ENCODE results near the gene NFX1.
A peak's percentile ranks its signal among the peaks of the same experiment; 100 is the strongest.
"Not testable (repeated sequence)": the region's sequence is repeated elsewhere in the genome, so short reads cannot be mapped to it uniquely, and the experiment has no call there.

NFX1 gene

DNA sequence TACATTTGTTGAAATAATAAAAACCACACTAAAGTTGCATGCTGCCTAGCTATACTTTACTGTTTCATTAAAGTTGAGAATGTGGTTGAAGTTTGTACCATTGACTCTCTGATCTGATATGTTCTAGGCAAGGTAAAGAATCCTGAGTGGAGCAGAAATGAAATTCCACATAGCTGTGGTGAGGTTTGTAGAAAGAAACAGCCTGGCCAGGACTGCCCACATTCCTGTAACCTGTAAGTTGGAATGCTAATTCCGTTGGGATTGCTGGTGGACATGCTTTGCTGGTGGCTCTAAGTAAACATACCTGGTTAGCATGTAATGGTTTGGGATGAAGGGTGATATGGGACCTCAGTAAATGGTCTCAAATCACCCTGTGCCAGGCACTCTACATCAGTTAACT is 16.8 kb downstream of the NFX1 start:
- DNase-seq: no peak

DNA sequence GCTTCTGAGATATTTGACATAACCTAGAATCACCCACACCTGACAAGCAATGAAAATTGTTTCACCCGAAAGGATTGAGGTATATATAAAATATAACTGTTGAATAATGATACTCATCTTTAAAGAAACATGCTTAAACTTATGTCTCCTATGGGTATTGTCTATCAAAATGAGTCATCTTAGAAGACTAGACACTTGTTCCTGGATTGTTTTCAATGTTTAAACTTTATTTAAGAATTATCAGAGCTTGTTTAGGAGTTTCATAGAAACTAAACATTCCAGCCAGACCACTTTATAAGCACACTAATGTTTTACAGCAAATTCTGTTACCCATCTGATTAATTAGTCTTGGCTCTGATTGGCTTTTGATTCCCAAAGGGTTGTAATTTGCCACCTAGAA is 19.6 kb downstream of the NFX1 start:
- no peak for DNase-seq

GRCh38 chr9:33310748-33311147 is 20.4 kb downstream of the NFX1 start:
- no peak for DNase-seq

DNA sequence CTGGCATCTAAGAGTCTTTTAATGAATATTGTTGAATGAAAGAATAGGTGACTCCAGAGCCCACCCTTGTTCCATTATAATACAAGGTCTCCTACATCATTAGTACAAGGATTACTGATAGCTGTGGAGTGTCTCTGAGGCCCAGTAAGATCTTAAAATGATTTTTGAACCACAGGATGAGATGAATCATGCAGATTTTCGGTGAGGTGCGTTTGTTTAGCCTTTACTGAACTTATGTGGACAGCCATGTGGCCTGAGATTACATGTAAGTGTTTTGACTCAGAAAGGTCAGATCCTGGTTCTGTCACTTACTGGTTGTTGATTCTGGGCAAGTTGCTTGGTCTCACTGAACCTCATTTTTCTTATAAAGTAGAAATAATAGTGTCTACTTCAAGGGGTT is 21.6 kb downstream of the NFX1 start:
- no peak for DNase-seq

DNA sequence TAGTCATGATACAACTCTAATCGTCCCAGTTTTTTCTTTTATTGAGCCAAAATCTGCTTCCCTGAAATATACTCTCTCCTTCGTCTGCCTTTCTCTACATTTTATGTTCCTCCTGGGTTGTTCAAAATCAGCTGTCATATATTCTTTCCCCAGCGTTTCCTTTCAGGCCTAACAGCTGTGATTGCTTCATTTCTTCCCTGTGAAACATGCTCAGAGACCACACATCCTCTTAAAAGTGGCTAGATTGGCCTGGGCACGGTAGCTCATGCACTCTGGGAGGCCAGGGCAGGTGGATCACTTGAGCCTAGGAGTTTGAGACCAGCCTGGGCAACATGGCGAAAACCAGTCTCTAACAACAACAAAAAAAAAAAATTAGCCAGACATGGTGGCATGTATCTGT is 25.1 kb downstream of the NFX1 start:
- DNase-seq: no peak

DNA sequence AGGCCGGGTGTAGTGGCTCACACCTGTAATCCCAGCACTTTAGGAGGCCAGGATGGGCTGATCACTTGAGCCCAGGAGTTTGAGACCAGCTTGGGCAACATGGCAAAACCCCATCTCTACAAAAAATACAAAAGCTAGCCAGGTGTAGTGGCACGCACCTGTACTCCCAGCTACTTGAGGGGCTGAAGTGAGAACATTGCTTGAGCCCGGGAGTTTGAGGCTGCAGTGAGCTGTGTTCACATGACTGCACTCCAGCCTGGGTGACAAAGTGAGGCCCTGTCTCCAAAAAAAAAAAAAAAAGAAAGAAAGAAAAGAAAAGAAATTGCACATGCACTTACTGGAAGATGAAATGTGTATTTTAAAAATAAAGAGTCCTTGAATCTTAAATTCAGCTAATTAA is 26.8 kb downstream of the NFX1 start:
- not testable (repeated sequence) for DNase-seq

DNA sequence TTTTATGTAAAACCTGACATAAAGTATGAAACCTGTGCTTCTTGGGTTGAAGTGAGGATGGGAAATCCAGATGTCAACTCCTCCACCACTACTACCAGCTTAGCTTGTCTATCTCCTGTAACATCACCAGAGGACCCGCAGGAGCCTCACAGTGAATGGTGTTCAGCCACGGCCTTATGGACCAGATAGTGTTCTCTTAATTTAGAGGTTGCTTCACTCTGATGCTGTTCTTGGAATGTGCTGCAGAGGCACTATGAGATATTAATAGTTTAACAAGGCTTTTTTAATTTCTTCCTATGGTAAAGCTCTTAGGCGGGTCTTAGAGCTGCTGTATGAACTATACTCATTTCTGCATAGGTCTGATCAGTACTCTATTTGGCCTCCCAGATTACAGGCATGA is 27.9 kb downstream of the NFX1 start:
- DNase-seq: no peak

DNA sequence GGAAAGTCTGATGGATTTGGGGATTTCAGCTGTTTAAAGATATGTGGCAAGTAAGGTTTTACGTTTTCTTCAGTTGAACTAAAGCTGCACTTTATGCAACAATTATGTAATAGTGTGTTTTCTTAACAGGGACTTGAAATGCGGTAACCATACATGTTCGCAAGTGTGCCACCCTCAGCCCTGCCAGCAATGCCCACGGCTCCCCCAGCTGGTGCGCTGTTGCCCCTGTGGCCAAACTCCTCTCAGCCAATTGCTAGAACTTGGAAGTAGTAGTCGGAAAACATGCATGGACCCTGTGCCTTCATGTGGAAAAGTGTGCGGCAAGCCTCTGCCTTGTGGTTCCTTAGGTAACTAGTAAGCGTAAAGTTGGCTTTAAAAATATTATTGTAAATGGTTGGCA is 28.5 kb downstream of the NFX1 start:
- no peak for DNase-seq

GRCh38 chr9:33320230-33320567 is 29.9 kb downstream of the NFX1 start:
- no peak for DNase-seq

- DNase-seq: peak in 2 of 56 donors; percentile 2 to 8
Measured at GRCh38 chr9:33320568-33321261, 30.4 kb downstream of the NFX1 start.

- DNase-seq: no peak
Measured at GRCh38 chr9:33329117-33329563, 38.8 kb downstream of the NFX1 start.

DNA sequence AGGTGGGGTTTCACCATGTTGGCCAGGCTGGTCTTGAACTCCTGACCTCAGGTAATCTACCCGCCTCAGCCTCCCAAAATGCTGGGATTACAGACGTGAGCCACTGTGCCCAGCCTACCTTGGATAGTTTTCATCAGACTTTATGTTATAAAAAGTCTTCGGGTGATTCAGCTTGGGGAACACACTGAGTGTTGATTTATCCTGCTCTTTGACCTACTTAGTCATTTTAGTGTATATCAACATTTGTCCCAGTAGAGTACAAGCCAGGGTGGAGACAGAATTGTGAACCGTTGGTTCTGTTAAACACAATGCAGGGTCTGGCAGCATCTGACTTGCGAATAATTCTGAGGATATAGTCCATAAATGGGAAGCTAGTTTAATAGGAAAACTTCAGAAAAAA is 39.7 kb downstream of the NFX1 start:
- DNase-seq: no peak

GRCh38 chr9:33331377-33331891 is 41.1 kb downstream of the NFX1 start:
- DNase-seq: no peak

DNA sequence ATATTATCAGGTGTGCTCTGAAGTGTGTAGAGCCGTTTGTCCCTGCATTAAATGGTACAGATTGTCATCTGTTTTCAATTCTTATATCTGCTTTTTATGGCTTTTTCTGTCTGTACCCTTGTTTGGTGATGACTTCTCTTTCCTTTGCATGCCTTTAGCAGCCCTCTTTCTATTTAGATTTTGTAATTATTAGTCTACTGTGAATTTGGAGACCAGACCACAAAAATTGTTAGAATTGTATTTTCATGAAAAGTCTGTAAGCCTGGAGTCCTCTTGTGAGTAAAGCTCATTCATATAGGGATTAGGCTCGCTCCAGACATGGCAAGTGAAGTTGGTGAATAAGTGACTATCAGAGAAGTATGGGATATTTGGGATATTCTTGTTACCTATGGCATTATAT is 41.7 kb downstream of the NFX1 start:
- DNase-seq: no peak

GRCh38 chr9:33332956-33333355 is 42.6 kb downstream of the NFX1 start:
- not testable (repeated sequence) for DNase-seq

- no peak for DNase-seq
Measured at GRCh38 chr9:33340186-33340585, 49.9 kb downstream of the NFX1 start.

- no peak for DNase-seq
Measured at GRCh38 chr9:33341182-33341581, 50.9 kb downstream of the NFX1 start.

- no peak for DNase-seq
Measured at GRCh38 chr9:33344145-33344544, 53.8 kb downstream of the NFX1 start.

- no peak for DNase-seq
Measured at GRCh38 chr9:33346564-33346963, 56.2 kb downstream of the NFX1 start.

DNA sequence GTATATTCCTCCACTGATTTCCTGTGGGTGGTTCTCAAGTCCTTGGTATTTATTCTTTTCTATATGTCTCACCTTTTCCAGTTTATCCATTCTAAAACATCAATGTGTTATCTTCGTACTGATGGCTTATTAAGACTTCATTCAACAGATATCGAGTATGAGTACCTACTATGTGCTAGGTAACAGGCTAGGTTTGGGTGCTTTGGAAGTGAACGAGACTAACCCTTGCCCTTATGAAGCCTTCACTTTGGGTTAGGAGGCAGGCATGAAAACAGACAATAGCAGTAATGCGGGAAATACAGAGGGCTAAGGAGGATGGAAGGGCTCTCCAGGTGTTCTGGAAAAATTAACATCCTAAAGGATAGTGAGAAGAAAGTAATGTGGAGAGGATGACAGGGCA is 58.7 kb downstream of the NFX1 start:
- no peak for DNase-seq

GRCh38 chr9:33349743-33350142 is 59.4 kb downstream of the NFX1 start:
- no peak for DNase-seq

GRCh38 chr9:33350310-33350709 is 60.0 kb downstream of the NFX1 start:
- no peak for DNase-seq

DNA sequence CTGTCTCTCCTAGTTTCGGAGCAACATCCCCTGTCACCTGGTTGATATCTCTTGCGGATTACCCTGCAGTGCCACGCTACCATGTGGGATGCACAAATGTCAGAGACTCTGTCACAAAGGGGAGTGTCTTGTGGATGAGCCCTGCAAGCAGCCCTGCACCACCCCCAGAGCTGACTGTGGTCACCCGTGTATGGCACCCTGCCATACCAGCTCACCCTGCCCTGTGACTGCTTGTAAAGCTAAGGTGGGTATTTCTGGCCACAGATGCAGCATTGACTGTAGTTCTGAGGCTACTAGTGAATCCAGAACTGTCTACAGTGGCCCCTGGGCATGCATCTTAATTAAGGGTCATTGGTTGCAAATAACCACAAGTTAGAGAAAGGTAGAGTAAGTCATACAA is 61.2 kb downstream of the NFX1 start:
- DNase-seq: no peak

DNA sequence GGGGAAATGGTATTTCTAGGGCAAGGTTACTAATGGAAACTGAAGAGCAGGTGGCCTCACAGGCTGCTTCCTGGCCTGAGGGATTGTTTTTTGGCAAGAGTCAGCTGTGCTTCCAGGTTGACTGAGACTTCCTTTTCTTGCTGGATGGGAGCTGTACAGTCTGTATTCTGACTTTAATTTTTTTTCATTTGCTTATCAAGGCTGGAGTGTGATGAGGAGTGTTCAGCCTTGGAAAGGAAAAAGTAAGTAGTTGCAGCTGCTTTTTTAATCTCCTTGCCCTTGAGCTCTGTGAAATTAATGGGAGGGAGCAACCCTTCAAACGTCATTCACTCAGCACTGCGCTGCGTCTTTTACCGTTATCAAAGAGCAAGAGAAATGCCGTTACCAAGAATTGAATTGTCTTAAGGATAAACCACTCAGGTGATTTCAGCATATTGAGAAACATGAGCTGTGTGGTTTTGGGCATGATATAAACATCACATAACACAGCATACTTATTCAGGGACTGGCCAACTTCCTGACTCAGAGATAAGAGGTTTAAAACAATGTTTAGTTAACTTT is 64.4 kb downstream of the NFX1 start:
- DNase-seq: no peak

All from amygdala (tissue), 56 donors.